HEK293 (cell line): ENCODE results near the gene NET1.

Experiments used
- AEBP2 ChIP-seq: fragments of 450-650 bp; formaldehyde crosslinking; IDR thresholded peaks from 2 replicates; pipeline ENCODE4 v1.5.1; 2016; ENCODE audit warnings: missing biosample characterization, missing genetic modification characterization, borderline replicate concordance
- FEZF1 ChIP-seq: fragments of 450-650 bp; formaldehyde crosslinking; IDR thresholded peaks from 2 replicates; pipeline ENCODE4 v1.5.1; 2016; ENCODE audit warnings: missing biosample characterization, missing genetic modification characterization
- GLI4 ChIP-seq: fragments of 450-650 bp; formaldehyde crosslinking; IDR thresholded peaks from 2 replicates; pipeline ENCODE4 v1.5.1; 2016; ENCODE audit warnings: missing biosample characterization, missing genetic modification characterization
- HOXD13 ChIP-seq: sonication (generic); formaldehyde crosslinking; IDR thresholded peaks from 2 replicates; pipeline ENCODE4 v1.8.0; 2022; ENCODE audit warnings: missing genetic modification reagents, borderline replicate concordance
- REPIN1 ChIP-seq: fragments of 450-650 bp; formaldehyde crosslinking; IDR thresholded peaks from 2 replicates; pipeline ENCODE4 v1.5.1; 2017; ENCODE audit warnings: missing biosample characterization, missing genetic modification characterization, low read depth
- SALL2 ChIP-seq: fragments of 450-650 bp; formaldehyde crosslinking; IDR thresholded peaks from 2 replicates; pipeline ENCODE4 v1.5.0; 2017; ENCODE audit warnings: missing biosample characterization, mild to moderate bottlenecking, missing genetic modification characterization, borderline replicate concordance
- SP2 ChIP-seq: fragments of 450-650 bp; formaldehyde crosslinking; IDR thresholded peaks from 2 replicates; pipeline ENCODE4 v1.5.1; 2016; ENCODE audit warnings: missing biosample characterization, missing genetic modification characterization
- ZBTB17 ChIP-seq: fragments of 450-650 bp; formaldehyde crosslinking; IDR thresholded peaks from 2 replicates; pipeline ENCODE4 v1.5.1; 2016; ENCODE audit warnings: missing biosample characterization, missing genetic modification characterization
- ZBTB20 ChIP-seq: fragments of 450-650 bp; formaldehyde crosslinking; IDR thresholded peaks from 2 replicates; pipeline ENCODE4 v1.5.1; 2016; ENCODE audit warnings: missing biosample characterization, missing genetic modification characterization
- ZBTB49 ChIP-seq: fragments of 450-650 bp; formaldehyde crosslinking; IDR thresholded peaks from 2 replicates; pipeline ENCODE4 v1.5.1; 2016; ENCODE audit warnings: missing biosample characterization, missing genetic modification characterization, low read depth
- ZFP41 ChIP-seq: fragments of 450-650 bp; formaldehyde crosslinking; IDR thresholded peaks from 2 replicates; pipeline ENCODE4 v1.5.1; 2016; ENCODE audit warnings: missing biosample characterization, missing genetic modification characterization, borderline replicate concordance
- ZFP69B ChIP-seq: fragments of 450-650 bp; formaldehyde crosslinking; IDR thresholded peaks from 2 replicates; pipeline ENCODE4 v1.5.1; 2016; ENCODE audit warnings: missing biosample characterization, missing genetic modification characterization
- ZNF175 ChIP-seq: fragments of 450-650 bp; formaldehyde crosslinking; IDR thresholded peaks from 2 replicates; pipeline ENCODE4 v1.5.1; 2016; ENCODE audit warnings: missing biosample characterization, missing genetic modification characterization
- ZNF2 ChIP-seq: fragments of 450-650 bp; formaldehyde crosslinking; IDR thresholded peaks from 2 replicates; pipeline ENCODE4 v1.5.1; 2016; ENCODE audit warnings: missing biosample characterization, missing genetic modification characterization
- ZNF23 ChIP-seq: fragments of 450-650 bp; formaldehyde crosslinking; IDR thresholded peaks from 2 replicates; pipeline ENCODE4 v1.5.1; 2016; ENCODE audit warnings: missing biosample characterization, missing genetic modification characterization, borderline replicate concordance
- ZNF239 ChIP-seq: fragments of 450-650 bp; formaldehyde crosslinking; IDR thresholded peaks from 2 replicates; pipeline ENCODE4 v1.5.1; 2016; ENCODE audit warnings: missing biosample characterization, missing genetic modification characterization
- ZNF324 ChIP-seq: fragments of 450-650 bp; formaldehyde crosslinking; IDR thresholded peaks from 2 replicates; pipeline ENCODE4 v1.5.1; 2016; ENCODE audit warnings: missing biosample characterization, missing genetic modification characterization
- ZNF335 ChIP-seq: fragments of 450-650 bp; formaldehyde crosslinking; conservative IDR thresholded peaks from 2 replicates; pipeline ENCODE4 v1.5.1; 2016; ENCODE audit warnings: missing biosample characterization, missing genetic modification characterization
- ZNF416 ChIP-seq: fragments of 450-650 bp; formaldehyde crosslinking; IDR thresholded peaks from 2 replicates; pipeline ENCODE4 v1.5.1; 2016; ENCODE audit warnings: missing biosample characterization, missing genetic modification characterization
- ZNF623 ChIP-seq: fragments of 450-650 bp; formaldehyde crosslinking; IDR thresholded peaks from 2 replicates; pipeline ENCODE4 v1.5.1; 2016; ENCODE audit warnings: missing biosample characterization, missing genetic modification characterization
- ZNF76 ChIP-seq: fragments of 450-650 bp; formaldehyde crosslinking; IDR thresholded peaks from 2 replicates; pipeline ENCODE4; 2016; ENCODE audit warnings: low read depth, missing biosample characterization, missing genetic modification characterization, borderline replicate concordance
- ZNF785 ChIP-seq: fragments of 450-650 bp; formaldehyde crosslinking; IDR thresholded peaks from 2 replicates; pipeline ENCODE4 v1.5.1; 2016; ENCODE audit warnings: missing biosample characterization, missing genetic modification characterization
- ZSCAN30 ChIP-seq: fragments of 450-650 bp; IDR thresholded peaks from 2 replicates; pipeline ENCODE4 v1.5.1; 2018; ENCODE audit warnings: missing biosample characterization, mild to moderate bottlenecking, missing genetic modification characterization, moderate library complexity
- ZXDB ChIP-seq: fragments of 450-650 bp; formaldehyde crosslinking; IDR thresholded peaks from 2 replicates; pipeline ENCODE4 v1.5.1; 2016; ENCODE audit warnings: missing biosample characterization, missing genetic modification characterization
- TF ChIP-seq, protein P1 (sequence below): IDR thresholded peaks from 2 replicates; pipeline ENCODE4 v1.6.1; 2011; ENCODE audit warnings: mild to moderate bottlenecking, low read depth, low read length, borderline replicate concordance
- TF ChIP-seq, protein P2 (sequence below): fragments of 450-650 bp; formaldehyde crosslinking; IDR thresholded peaks from 2 replicates; pipeline ENCODE4 v1.5.0; 2017; ENCODE audit warnings: missing biosample characterization, missing genetic modification characterization, borderline replicate concordance
- TF ChIP-seq, protein P3 (sequence below): fragments of 450-650 bp; formaldehyde crosslinking; conservative IDR thresholded peaks from 2 replicates; pipeline ENCODE4 v1.5.1; 2016; ENCODE audit warnings: low read depth, missing biosample characterization, missing genetic modification characterization

The NET1 gene

GRCh38 chr10:5412277-5412941 is at the start of gene NET1 (continued):
- TF ChIP-seq, protein P1, sequence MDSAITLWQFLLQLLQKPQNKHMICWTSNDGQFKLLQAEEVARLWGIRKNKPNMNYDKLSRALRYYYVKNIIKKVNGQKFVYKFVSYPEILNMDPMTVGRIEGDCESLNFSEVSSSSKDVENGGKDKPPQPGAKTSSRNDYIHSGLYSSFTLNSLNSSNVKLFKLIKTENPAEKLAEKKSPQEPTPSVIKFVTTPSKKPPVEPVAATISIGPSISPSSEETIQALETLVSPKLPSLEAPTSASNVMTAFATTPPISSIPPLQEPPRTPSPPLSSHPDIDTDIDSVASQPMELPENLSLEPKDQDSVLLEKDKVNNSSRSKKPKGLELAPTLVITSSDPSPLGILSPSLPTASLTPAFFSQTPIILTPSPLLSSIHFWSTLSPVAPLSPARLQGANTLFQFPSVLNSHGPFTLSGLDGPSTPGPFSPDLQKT, result no peak
- TF ChIP-seq GLI4, result 0 out of 2 replicates have a peak, but pooled peaks have one; percentile 35
- TF ChIP-seq SP2 (tag by site-specific recombination), result peak; percentile 67
- TF ChIP-seq ZBTB17, result peak; percentile 74; the same call in 1 of the 2 replicates
- TF ChIP-seq ZNF416, result no peak
- no peak for TF ChIP-seq ZFP69B (tag by site-specific recombination)
- TF ChIP-seq HOXD13 (CRISPR knock-in tag), result no peak
- no peak for TF ChIP-seq ZBTB49 (tag by site-specific recombination)
- no peak for TF ChIP-seq SALL2 (tag by site-specific recombination)
- TF ChIP-seq ZNF23, result no peak
- TF ChIP-seq ZNF239 (tag by site-specific recombination), result 0 out of 2 replicates have a peak, but pooled peaks have one; percentile 59
- TF ChIP-seq REPIN1 (tag by site-specific recombination), result no peak
- peak; percentile 70 for TF ChIP-seq ZXDB (tag by site-specific recombination)
- no peak for TF ChIP-seq ZNF785 (tag by site-specific recombination)
- TF ChIP-seq ZNF335 (tag by site-specific recombination), result peak; percentile 74
- TF ChIP-seq ZNF324 (tag by site-specific recombination), result peak; percentile 78
- TF ChIP-seq, protein P2, sequence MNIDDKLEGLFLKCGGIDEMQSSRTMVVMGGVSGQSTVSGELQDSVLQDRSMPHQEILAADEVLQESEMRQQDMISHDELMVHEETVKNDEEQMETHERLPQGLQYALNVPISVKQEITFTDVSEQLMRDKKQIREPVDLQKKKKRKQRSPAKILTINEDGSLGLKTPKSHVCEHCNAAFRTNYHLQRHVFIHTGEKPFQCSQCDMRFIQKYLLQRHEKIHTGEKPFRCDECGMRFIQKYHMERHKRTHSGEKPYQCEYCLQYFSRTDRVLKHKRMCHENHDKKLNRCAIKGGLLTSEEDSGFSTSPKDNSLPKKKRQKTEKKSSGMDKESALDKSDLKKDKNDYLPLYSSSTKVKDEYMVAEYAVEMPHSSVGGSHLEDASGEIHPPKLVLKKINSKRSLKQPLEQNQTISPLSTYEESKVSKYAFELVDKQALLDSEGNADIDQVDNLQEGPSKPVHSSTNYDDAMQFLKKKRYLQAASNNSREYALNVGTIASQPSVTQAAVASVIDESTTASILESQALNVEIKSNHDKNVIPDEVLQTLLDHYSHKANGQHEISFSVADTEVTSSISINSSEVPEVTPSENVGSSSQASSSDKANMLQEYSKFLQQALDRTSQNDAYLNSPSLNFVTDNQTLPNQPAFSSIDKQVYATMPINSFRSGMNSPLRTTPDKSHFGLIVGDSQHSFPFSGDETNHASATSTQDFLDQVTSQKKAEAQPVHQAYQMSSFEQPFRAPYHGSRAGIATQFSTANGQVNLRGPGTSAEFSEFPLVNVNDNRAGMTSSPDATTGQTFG (tag by site-specific recombination), result no peak
- no peak for TF ChIP-seq ZFP41 (tag by site-specific recombination)
- TF ChIP-seq ZBTB20 (tag by site-specific recombination), result peak; percentile 42; the same call in 1 of the 2 replicates
- no peak for TF ChIP-seq AEBP2 (tag by site-specific recombination)
- peak; percentile 78; the same call in 1 of the 2 replicates for TF ChIP-seq ZSCAN30
- peak; percentile 46; the same call in 1 of the 2 replicates for TF ChIP-seq ZNF76
- TF ChIP-seq FEZF1 (tag by site-specific recombination), result no peak
- no peak for TF ChIP-seq ZNF175
- no peak for TF ChIP-seq ZNF623 (tag by site-specific recombination)
- TF ChIP-seq, protein P3, sequence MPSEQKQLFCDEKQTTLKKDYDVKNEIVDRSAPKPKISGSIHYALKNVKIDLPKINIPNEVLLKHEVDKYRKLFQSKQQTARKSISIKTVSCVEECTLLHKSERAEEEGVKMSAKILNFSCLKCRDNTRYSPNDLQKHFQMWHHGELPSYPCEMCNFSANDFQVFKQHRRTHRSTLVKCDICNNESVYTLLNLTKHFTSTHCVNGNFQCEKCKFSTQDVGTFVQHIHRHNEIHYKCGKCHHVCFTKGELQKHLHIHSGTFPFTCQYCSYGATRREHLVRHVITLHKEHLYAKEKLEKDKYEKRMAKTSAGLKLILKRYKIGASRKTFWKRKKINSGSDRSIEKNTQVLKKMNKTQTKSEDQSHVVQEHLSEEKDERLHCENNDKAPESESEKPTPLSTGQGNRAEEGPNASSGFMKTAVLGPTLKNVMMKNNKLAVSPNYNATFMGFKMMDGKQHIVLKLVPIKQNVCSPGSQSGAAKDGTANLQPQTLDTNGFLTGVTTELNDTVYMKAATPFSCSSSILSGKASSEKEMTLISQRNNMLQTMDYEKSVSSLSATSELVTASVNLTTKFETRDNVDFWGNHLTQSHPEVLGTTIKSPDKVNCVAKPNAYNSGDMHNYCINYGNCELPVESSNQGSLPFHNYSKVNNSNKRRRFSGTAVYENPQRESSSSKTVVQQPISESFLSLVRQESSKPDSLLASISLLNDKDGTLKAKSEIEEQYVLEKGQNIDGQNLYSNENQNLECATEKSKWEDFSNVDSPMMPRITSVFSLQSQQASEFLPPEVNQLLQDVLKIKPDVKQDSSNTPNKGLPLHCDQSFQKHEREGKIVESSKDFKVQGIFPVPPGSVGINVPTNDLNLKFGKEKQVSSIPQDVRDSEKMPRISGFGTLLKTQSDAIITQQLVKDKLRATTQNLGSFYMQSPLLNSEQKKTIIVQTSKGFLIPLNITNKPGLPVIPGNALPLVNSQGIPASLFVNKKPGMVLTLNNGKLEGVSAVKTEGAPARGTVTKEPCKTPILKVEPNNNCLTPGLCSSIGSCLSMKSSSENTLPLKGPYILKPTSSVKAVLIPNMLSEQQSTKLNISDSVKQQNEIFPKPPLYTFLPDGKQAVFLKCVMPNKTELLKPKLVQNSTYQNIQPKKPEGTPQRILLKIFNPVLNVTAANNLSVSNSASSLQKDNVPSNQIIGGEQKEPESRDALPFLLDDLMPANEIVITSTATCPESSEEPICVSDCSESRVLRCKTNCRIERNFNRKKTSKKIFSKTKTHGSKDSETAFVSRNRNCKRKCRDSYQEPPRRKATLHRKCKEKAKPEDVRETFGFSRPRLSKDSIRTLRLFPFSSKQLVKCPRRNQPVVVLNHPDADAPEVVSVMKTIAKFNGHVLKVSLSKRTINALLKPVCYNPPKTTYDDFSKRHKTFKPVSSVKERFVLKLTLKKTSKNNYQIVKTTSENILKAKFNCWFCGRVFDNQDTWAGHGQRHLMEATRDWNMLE, result no peak
- 0 out of 2 replicates have a peak, but pooled peaks have one; percentile 21 for TF ChIP-seq ZNF2 (tag by site-specific recombination)
